HepG2 (cell line): ENCODE measurements around the gene RMDN2.

Source experiments
- BATF2 ChIP-seq: sonication (generic); formaldehyde crosslinking; IDR thresholded peaks from 2 replicates; pipeline ENCODE4 v1.8.0; 2022; ENCODE audit warnings: mild to moderate bottlenecking, missing genetic modification reagents, moderate library complexity
- ZNF83 ChIP-seq: sonication (generic); formaldehyde crosslinking; IDR thresholded peaks from 2 replicates; pipeline ENCODE4 v1.4.0; 2020; ENCODE audit warnings: missing genetic modification reagents, mild to moderate bottlenecking, borderline replicate concordance

DNA sequence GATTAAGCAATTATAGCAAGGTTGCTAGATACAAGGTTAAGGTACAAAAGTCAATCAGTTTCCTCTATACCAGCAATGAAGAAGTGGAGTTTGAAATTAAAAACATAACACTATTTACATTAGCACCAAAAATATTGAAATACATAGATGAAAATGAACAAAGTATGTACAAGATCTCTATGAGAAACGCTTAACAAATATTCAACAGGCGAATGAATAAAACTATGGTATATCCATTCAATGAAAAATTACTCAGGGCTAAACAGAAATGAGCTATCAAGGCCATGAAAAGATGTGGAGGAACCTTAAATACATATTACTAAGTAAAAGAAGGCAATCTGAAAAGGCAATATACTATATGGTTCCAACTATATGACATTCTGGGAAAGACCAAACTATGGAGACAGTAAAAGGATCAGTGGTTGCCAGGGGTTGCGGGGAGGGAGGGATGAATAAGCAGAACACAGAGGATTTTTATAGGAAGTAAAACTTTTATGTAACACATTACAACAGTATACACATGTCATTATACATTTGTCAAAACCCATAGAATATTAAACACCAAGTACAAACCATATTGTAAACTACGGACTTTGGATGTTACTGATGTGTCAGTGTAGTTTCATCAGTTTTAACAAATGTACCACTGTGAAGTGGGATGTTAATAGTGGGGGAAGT, 62.1 kb downstream of the RMDN2 start:
- TF ChIP-seq ZNF83 (no peak), BATF2 (CRISPR knock-in tag) (no peak)
